Activated CD8-positive, alpha-beta T cell treated with anti-CD3 and anti-CD28 coated beads, Interleukin-2, amount 10 ng/mL, durations not matched to agents 7 days and 5 days (primary cell): Measurements from ENCODE around the gene EYS. TPM values are rescaled to one million over a fixed set of nuclear protein-coding genes. Genes with fewer than 3 reads are reported as not detected.

ENCODE experiments used
- ATAC-seq: fragments of 150-1000 bp; cut with Tn5 transposase; one replicate; pipeline ENCODE4 v1.10.0; 2021; ENCODE audit warnings: moderate library complexity
- CTCF ChIA-PET: fragments of 350-600 bp; sonication (Branson Sonifier 250); formaldehyde crosslinking; loops from one replicate; lab custom pipeline; 2021; ENCODE audit warnings: antibody characterized with exemption; lab: Charles Lee
- POLR2A ChIA-PET: fragments of 350-600 bp; sonication (Branson Sonifier 250); formaldehyde crosslinking; loops from one replicate; lab custom pipeline; 2021; ENCODE audit warnings: antibody characterized with exemption; lab: Charles Lee
- DNase-seq: peaks from one replicate; pipeline ENCODE4 v3.0.0-alpha.2; 2020
- H3K27ac Mint-ChIP-seq: one replicate; pipeline ENCODE4 v1.8.0; 2021; ENCODE audit warnings: mild to moderate bottlenecking, mixed read lengths
- H3K27me3 Mint-ChIP-seq: one replicate; pipeline ENCODE4 v1.8.0; 2021; ENCODE audit warnings: low read depth, mixed read lengths
- H3K36me3 Mint-ChIP-seq: one replicate; pipeline ENCODE4 v1.8.0; 2021; ENCODE audit warnings: low read depth, mixed read lengths
- H3K4me1 Mint-ChIP-seq: one replicate; pipeline ENCODE4 v1.8.0; 2021; ENCODE audit warnings: low read depth, mixed read lengths
- H3K4me3 Mint-ChIP-seq: one replicate; pipeline ENCODE4 v1.8.0; 2021; ENCODE audit warnings: mild to moderate bottlenecking, mixed read lengths
- H3K9me3 Mint-ChIP-seq: one replicate; pipeline ENCODE4 v1.8.0; 2022; ENCODE audit warnings: mixed read lengths; ENCODE audit not compliant: insufficient read depth
- total RNA-seq, 2 experiments: library from RNA; stranded (reverse); gene quantifications; one replicate each; pipeline ENCODE4 v1.2.3, GENCODE V29; 2021

EYS gene
- total RNA-seq, 2 experiments from 2014 or later, result not detected

- Mint-ChIP-seq H3K9me3 (peaks cover 3% of the 10 kb centered on the region), H3K27ac (no peak overlapping the region), H3K4me3 (no peak overlapping the region), H3K4me1 (no peaks in the 10 kb centered on the region), H3K36me3 (no peaks in the 10 kb centered on the region), H3K27me3 (no peaks in the 10 kb centered on the region)
- DNase-seq, result no peak
- no peak for ATAC-seq
- ChIA-PET CTCF (no interaction called here), POLR2A (no interaction called here)
Observed at GRCh38 chr6:64155063-64155462, 1552.0 kb downstream of the EYS start.

DNA sequence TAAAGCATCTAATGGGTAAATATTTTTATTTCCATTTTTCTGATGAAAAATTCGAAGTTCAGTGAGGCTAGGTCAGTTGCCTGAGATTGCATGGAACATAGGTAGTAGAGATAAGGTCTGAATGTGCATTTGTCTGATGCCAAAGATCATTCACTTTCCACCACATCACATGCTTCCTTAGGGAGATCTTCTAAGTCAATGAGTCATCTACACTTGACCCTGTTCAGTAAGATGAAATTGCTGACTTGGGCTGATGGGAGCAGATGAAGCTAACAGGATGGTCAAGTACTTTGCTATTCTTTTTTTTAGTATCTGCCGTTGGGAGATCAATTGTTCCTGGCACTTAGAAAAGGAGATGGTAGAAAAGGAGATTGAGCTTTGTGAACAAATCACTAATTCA, 1560.2 kb downstream of the EYS start:
- no peak for ATAC-seq
- DNase-seq, result no peak
- CTCF ChIA-PET, result no interaction called here
- Mint-ChIP-seq H3K4me1 (no peaks in the 10 kb centered on the region), H3K27me3 (no peaks in the 10 kb centered on the region), H3K9me3 (no peaks in the 10 kb centered on the region), H3K27ac (no peak overlapping the region), H3K36me3 (no peaks in the 10 kb centered on the region), H3K4me3 (no peak overlapping the region)
- POLR2A ChIA-PET, result no interaction called here

GRCh38 chr6:64146094-64146493, 1560.9 kb downstream of the EYS start:
- Mint-ChIP-seq H3K36me3 (no peaks in the 10 kb centered on the region), H3K27ac (no peak overlapping the region), H3K27me3 (no peaks in the 10 kb centered on the region), H3K9me3 (no peaks in the 10 kb centered on the region), H3K4me3 (no peak overlapping the region), H3K4me1 (no peaks in the 10 kb centered on the region)
- ChIA-PET POLR2A (no interaction called here), CTCF (interaction anchor here (1.0 kb wide), 1 partner anchor 9 kb away, joined by 4 read pairs; no protein-coding TSS in a partner anchor)
- no peak for DNase-seq
- no peak for ATAC-seq

GRCh38 chr6:64145658-64146057, 1561.4 kb downstream of the EYS start:
- ChIA-PET CTCF (interaction anchor here (1.0 kb wide), 1 partner anchor 8 kb away, joined by 4 read pairs; no protein-coding TSS in a partner anchor), POLR2A (no interaction called here)
- no peaks in the 10 kb centered on the region for H3K27me3 Mint-ChIP-seq
- no peak overlapping the region for H3K27ac Mint-ChIP-seq
- ATAC-seq (no peak), DNase-seq (no peak)
- H3K36me3 Mint-ChIP-seq, result no peaks in the 10 kb centered on the region
- no peak overlapping the region for H3K4me3 Mint-ChIP-seq
- H3K4me1 Mint-ChIP-seq, result no peaks in the 10 kb centered on the region
- H3K9me3 Mint-ChIP-seq, result no peaks in the 10 kb centered on the region

- Mint-ChIP-seq H3K4me3 (no peak overlapping the region), H3K27me3 (no peaks in the 10 kb centered on the region), H3K27ac (no peak overlapping the region), H3K4me1 (no peaks in the 10 kb centered on the region), H3K36me3 (no peaks in the 10 kb centered on the region), H3K9me3 (no peaks in the 10 kb centered on the region)
- no peak for ATAC-seq
- CTCF ChIA-PET, result no interaction called here
- POLR2A ChIA-PET, result no interaction called here
- no peak for DNase-seq
Observed at GRCh38 chr6:64143101-64143500, 1563.9 kb downstream of the EYS start.

- Mint-ChIP-seq H3K27ac (no peak overlapping the region), H3K9me3 (no peaks in the 10 kb centered on the region), H3K4me3 (no peak overlapping the region), H3K27me3 (no peaks in the 10 kb centered on the region), H3K4me1 (no peaks in the 10 kb centered on the region), H3K36me3 (no peaks in the 10 kb centered on the region)
- ChIA-PET POLR2A (no interaction called here), CTCF (no interaction called here)
- DNase-seq (no peak), ATAC-seq (no peak)
Observed at GRCh38 chr6:64141680-64142079, 1565.3 kb downstream of the EYS start.

DNA sequence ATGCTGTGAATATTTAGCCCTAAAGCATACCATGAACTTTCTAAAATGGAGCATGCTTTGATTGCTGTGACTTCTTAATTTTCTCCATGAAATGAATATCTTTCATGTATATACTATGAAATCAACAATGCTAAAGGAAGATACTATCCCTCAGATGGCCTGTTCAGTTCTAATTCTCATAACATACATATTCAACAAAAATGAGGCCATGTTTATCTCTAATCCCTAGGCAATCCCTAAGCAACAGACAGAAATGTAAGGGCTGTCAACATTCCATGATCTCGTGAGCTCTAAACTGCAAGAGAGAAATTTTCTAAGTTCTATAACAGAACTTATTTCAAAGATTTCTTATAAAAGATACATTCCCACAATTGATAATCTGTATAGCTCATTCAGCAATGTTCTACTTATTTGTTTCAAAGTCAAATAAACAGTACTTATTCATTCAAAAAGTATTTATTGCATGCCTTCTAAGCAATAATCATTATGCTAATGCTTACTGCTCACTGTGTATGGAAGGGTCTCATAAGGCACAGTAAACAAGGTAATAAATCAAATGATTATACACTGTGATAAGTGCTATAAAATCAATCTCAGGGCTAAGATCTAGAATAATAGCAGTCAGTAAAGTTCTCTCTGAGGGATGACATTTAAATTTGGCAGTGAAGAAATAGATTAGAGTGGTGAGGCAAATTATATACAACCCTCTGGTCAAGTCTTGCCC, 1578.6 kb downstream of the EYS start:
- no peak overlapping the region for H3K4me3 Mint-ChIP-seq
- no peaks in the 10 kb centered on the region for H3K36me3 Mint-ChIP-seq
- no peak for DNase-seq

GRCh38 chr6:64123761-64124633, 1583.0 kb downstream of the EYS start:
- no peaks in the 10 kb centered on the region for H3K27me3 Mint-ChIP-seq
- no peaks in the 10 kb centered on the region for H3K36me3 Mint-ChIP-seq
- ATAC-seq (no peak), DNase-seq (no peak)
- POLR2A ChIA-PET, result no interaction called here
- no peak overlapping the region for H3K27ac Mint-ChIP-seq
- CTCF ChIA-PET, result no interaction called here
- no peaks in the 10 kb centered on the region for H3K4me1 Mint-ChIP-seq
- H3K9me3 Mint-ChIP-seq, result peaks cover 3% of the 10 kb centered on the region
- no peak overlapping the region for H3K4me3 Mint-ChIP-seq

More for the DNA sequence above, 1578.6 kb downstream of the EYS start:
- H3K4me1 Mint-ChIP-seq, result no peaks in the 10 kb centered on the region
- H3K9me3 Mint-ChIP-seq, result peaks cover 3% of the 10 kb centered on the region
- ChIA-PET POLR2A (no interaction called here), CTCF (no interaction called here)
- no peak overlapping the region for H3K27ac Mint-ChIP-seq
- H3K27me3 Mint-ChIP-seq, result no peaks in the 10 kb centered on the region
- ATAC-seq, result no peak

DNA sequence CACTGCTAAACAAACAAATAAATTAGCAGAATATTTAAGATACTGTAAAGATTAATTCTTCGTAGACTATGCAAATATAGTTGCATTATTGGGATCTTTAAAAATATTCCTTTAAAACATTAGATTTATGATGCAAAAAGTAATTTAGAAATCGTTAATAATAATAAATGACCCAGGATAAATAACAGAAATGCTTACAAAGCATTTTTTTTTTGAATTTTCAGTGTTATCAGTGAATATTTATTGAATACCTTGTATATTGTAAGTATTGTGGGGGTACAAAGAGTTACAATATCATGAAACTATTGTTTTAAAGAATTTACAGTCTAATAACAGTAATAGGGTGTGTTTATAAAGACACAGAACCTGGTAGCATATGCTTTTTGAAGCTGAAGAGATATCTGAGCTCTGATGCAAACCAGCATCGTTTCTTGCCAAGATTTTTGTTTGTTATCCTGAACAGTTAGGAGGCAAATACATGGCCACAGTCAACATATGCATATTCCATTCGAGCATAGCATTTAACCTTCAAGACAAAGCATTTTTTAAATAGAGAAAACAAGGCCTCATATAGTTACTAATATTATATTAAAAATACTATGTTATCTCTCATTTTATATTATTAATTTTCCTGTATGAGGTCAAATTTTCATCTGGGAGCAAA, 1584.2 kb downstream of the EYS start:
- Mint-ChIP-seq H3K4me1 (no peaks in the 10 kb centered on the region), H3K9me3 (peaks cover 3% of the 10 kb centered on the region), H3K36me3 (no peaks in the 10 kb centered on the region), H3K4me3 (no peak overlapping the region), H3K27ac (no peak overlapping the region), H3K27me3 (no peaks in the 10 kb centered on the region)
- ChIA-PET CTCF (no interaction called here), POLR2A (no interaction called here)
- DNase-seq (no peak), ATAC-seq (no peak)

- ChIA-PET POLR2A (no interaction called here), CTCF (no interaction called here)
- ATAC-seq (no peak), DNase-seq (no peak)
- H3K27ac Mint-ChIP-seq, result no peak overlapping the region
- no peak overlapping the region for H3K4me3 Mint-ChIP-seq
- no peaks in the 10 kb centered on the region for H3K27me3 Mint-ChIP-seq
- peaks cover 15% of the 10 kb centered on the region for H3K9me3 Mint-ChIP-seq
- H3K4me1 Mint-ChIP-seq, result no peaks in the 10 kb centered on the region
- no peaks in the 10 kb centered on the region for H3K36me3 Mint-ChIP-seq
Observed at GRCh38 chr6:64121011-64121565, 1585.9 kb downstream of the EYS start.

GRCh38 chr6:64113704-64114103, 1593.3 kb downstream of the EYS start:
- no peak overlapping the region for H3K27ac Mint-ChIP-seq
- CTCF ChIA-PET, result no interaction called here

More at GRCh38 chr6:64113704-64114103, 1593.3 kb downstream of the EYS start:
- H3K27me3 Mint-ChIP-seq, result no peaks in the 10 kb centered on the region
- H3K9me3 Mint-ChIP-seq, result peaks cover 20% of the 10 kb centered on the region
- no peaks in the 10 kb centered on the region for H3K36me3 Mint-ChIP-seq
- ATAC-seq (no peak), DNase-seq (no peak)
- H3K4me1 Mint-ChIP-seq, result no peaks in the 10 kb centered on the region
- no peak overlapping the region for H3K4me3 Mint-ChIP-seq
- POLR2A ChIA-PET, result no interaction called here
